ENCODE results near the gene GGT5. TPM values are rescaled to one million over a fixed set of nuclear protein-coding genes. Genes with fewer than 3 reads are reported as not detected.
A peak's percentile ranks its signal among the peaks of the same experiment; 100 is the strongest.
"Not testable (repeated sequence)": the region's sequence is repeated elsewhere in the genome, so short reads cannot be mapped to it uniquely, and the experiment has no call there.

The GGT5 gene
- total and polyA plus RNA-seq, 4 experiments from 2014 or later, result not detected

- H3K36me3 Mint-ChIP-seq; H3K27ac ChIP-seq (ENCODE audit: low read depth, low read length); H3K9me3 Mint-ChIP-seq; H3K4me1 ChIP-seq (ENCODE audit: insufficient read depth, low read length); intact Hi-C loops (cut with micrococcal nuclease); H3K4me3 Mint-ChIP-seq; POLR2A ChIA-PET (ENCODE audit: partially characterized antibody); H3K27me3 ChIP-seq (ENCODE audit: insufficient read depth, low read length); CTCF ChIA-PET (ENCODE audit: partially characterized antibody); H3K4me1 Mint-ChIP-seq; H3K4me3 ChIP-seq (ENCODE audit: low read length in 2 of 2); H3K27me3 Mint-ChIP-seq; DNase-seq; H3K9me3 ChIP-seq (ENCODE audit: control insufficient read depth in 1 of 2, low read length in 2 of 2); H3K36me3 ChIP-seq (ENCODE audit: insufficient read depth, low read length): not testable (repeated sequence)
- H3K27ac Mint-ChIP-seq, result peak overlapping the region in 1 of 7 donors; percentile 17
Observed at GRCh38 chr22:24262185-24262749, 17.4 kb upstream of the GGT5 start.

DNA sequence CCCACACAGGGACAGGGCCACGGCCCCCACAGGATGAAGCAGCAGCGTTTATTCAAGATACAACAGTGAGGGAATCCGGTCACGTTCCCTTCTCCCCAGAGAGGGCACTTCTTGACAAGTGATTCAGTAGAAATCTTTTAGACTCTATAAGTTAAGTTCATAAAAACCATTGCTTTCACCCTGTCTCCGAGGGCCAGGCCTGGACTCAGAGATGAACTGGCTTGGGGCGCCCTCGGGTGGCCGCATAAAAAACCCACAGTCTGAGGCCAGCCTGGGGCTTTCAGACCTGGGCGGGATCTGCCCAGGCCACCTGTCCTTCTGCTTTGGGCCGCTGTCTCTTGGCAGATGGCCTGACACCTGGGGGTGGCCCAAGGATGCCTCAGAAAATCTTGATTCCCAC, 14.6 kb upstream of the GGT5 start:
- CTCF ChIA-PET (ENCODE audit: partially characterized antibody), result not testable (repeated sequence)

DNA sequence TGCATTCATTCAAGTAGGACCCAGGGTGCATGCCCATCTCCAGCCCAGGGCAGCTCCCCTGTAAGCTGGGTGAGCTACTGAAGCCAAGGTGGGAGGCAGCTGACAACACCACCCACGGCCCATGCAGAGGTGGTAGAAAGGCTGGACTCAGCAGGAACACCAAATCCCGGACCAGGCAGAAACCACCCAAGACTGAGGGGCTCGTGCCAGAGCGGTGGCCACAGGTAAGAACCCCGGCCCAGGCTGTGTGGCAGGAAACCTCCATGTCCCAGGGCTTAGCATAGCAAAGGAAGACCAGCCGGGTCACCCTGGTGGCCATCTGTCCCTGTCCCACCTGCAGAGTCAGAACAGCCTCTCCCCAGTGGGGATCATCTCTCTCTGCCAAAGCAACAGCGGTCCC, 11.9 kb upstream of the GGT5 start:
- H3K27ac ChIP-seq (ENCODE audit: low read depth, low read length); H3K27ac Mint-ChIP-seq; H3K4me3 Mint-ChIP-seq; H3K4me1 Mint-ChIP-seq; H3K9me3 ChIP-seq (ENCODE audit: control insufficient read depth in 1 of 2, low read length in 2 of 2); H3K9me3 Mint-ChIP-seq; CTCF ChIA-PET (ENCODE audit: partially characterized antibody); H3K4me3 ChIP-seq (ENCODE audit: low read length in 2 of 2); H3K36me3 ChIP-seq (ENCODE audit: insufficient read depth, low read length); DNase-seq; H3K27me3 Mint-ChIP-seq; H3K36me3 Mint-ChIP-seq; H3K4me1 ChIP-seq (ENCODE audit: insufficient read depth, low read length); POLR2A ChIA-PET (ENCODE audit: partially characterized antibody); H3K27me3 ChIP-seq (ENCODE audit: insufficient read depth, low read length): not testable (repeated sequence)
- intact Hi-C loops (cut with micrococcal nuclease), result loop anchor here (10.0 kb wide), 1 partner anchor 302 kb away; no protein-coding TSS in a partner anchor

More for the DNA sequence above, 14.6 kb upstream of the GGT5 start:
- peak overlapping the region in 1 of 8 donors; percentile 40 for H3K4me3 Mint-ChIP-seq
- H3K27ac ChIP-seq (ENCODE audit: low read depth, low read length); H3K27ac Mint-ChIP-seq; H3K27me3 Mint-ChIP-seq; H3K36me3 ChIP-seq (ENCODE audit: insufficient read depth, low read length); H3K4me1 Mint-ChIP-seq; H3K9me3 Mint-ChIP-seq; H3K27me3 ChIP-seq (ENCODE audit: insufficient read depth, low read length); H3K9me3 ChIP-seq (ENCODE audit: control insufficient read depth in 1 of 2, low read length in 2 of 2); H3K4me1 ChIP-seq (ENCODE audit: insufficient read depth, low read length); POLR2A ChIA-PET (ENCODE audit: partially characterized antibody); H3K4me3 ChIP-seq (ENCODE audit: low read length in 2 of 2); H3K36me3 Mint-ChIP-seq: not testable (repeated sequence)
- peak; percentile 53 to 62 (median 59) for DNase-seq
- intact Hi-C loops (cut with micrococcal nuclease), result loop anchor here (10.0 kb wide), 1 partner anchor 305 kb away; no protein-coding TSS in a partner anchor

GRCh38 chr22:24256136-24256535, 11.3 kb upstream of the GGT5 start:
- H3K36me3 Mint-ChIP-seq, result not testable (repeated sequence)

DNA sequence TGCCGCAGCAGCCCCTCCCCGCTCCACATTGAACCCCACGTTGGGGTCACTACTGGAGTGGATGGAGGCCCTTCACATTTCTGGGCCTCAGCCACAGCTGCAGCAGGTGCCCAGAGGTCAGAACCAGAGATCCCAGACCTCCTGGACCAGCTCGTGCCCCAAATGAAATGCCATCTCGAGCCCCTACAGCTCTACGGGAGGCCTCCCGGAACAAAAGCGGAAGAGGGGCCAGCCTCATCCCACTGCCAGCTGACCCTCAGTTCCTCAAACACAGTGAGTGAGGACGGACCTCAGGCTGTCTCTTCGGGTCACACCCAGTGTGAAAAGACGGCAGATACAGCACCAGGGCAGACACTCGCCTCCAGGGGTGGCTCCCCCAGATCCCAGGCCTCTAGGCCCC, 8.2 kb upstream of the GGT5 start:
- intact Hi-C loops (cut with micrococcal nuclease), result loop anchor here (10.0 kb wide), 1 partner anchor 298 kb away; no protein-coding TSS in a partner anchor
- H3K36me3 ChIP-seq (ENCODE audit: insufficient read depth, low read length); H3K27me3 ChIP-seq (ENCODE audit: insufficient read depth, low read length); POLR2A ChIA-PET (ENCODE audit: partially characterized antibody); H3K36me3 Mint-ChIP-seq; H3K27ac ChIP-seq (ENCODE audit: low read depth, low read length); DNase-seq; H3K9me3 ChIP-seq (ENCODE audit: control insufficient read depth in 1 of 2, low read length in 2 of 2); H3K27me3 Mint-ChIP-seq; H3K4me3 ChIP-seq (ENCODE audit: low read length in 2 of 2); H3K9me3 Mint-ChIP-seq; H3K4me1 ChIP-seq (ENCODE audit: insufficient read depth, low read length); H3K4me1 Mint-ChIP-seq; CTCF ChIA-PET (ENCODE audit: partially characterized antibody); H3K27ac Mint-ChIP-seq: not testable (repeated sequence)
- H3K4me3 Mint-ChIP-seq, result peak overlapping the region in 1 of 8 donors; percentile 59

More at GRCh38 chr22:24256136-24256535, 11.3 kb upstream of the GGT5 start:
- DNase-seq; H3K27me3 ChIP-seq (ENCODE audit: insufficient read depth, low read length); H3K27ac ChIP-seq (ENCODE audit: low read depth, low read length); H3K9me3 Mint-ChIP-seq; H3K27me3 Mint-ChIP-seq; H3K27ac Mint-ChIP-seq; H3K36me3 ChIP-seq (ENCODE audit: insufficient read depth, low read length); H3K4me3 Mint-ChIP-seq; H3K4me1 ChIP-seq (ENCODE audit: insufficient read depth, low read length); POLR2A ChIA-PET (ENCODE audit: partially characterized antibody); H3K9me3 ChIP-seq (ENCODE audit: control insufficient read depth in 1 of 2, low read length in 2 of 2); CTCF ChIA-PET (ENCODE audit: partially characterized antibody); H3K4me1 Mint-ChIP-seq; H3K4me3 ChIP-seq (ENCODE audit: low read length in 2 of 2): not testable (repeated sequence)
- intact Hi-C loops (cut with micrococcal nuclease), result loop anchor here (10.0 kb wide), 1 partner anchor 301 kb away; no protein-coding TSS in a partner anchor

DNA sequence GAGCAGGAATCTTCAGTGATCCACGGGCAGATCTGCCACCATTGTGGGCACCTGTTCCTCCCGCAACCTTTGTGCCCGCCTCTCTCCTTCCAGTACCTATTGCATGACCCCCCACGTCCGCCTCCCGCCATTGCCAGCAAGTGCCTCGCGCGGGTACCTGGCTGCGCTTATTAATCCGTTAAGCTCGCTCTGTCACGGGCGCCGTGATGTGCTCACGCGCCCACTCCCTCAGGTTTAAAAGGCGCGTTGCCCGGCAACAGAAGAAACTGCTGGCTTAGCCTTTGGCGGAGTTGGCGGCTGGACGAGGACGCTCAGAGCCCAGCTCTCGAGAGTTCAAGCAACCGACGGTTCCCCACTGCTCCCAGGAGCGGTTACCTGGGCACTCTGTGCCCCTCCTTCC, 6.4 kb upstream of the GGT5 start:
- H3K4me1 Mint-ChIP-seq; H3K9me3 ChIP-seq (ENCODE audit: control insufficient read depth in 1 of 2, low read length in 2 of 2); H3K9me3 Mint-ChIP-seq; H3K4me1 ChIP-seq (ENCODE audit: insufficient read depth, low read length); H3K36me3 ChIP-seq (ENCODE audit: insufficient read depth, low read length); H3K27me3 Mint-ChIP-seq; H3K27ac Mint-ChIP-seq; POLR2A ChIA-PET (ENCODE audit: partially characterized antibody); DNase-seq; H3K27ac ChIP-seq (ENCODE audit: low read depth, low read length); H3K27me3 ChIP-seq (ENCODE audit: insufficient read depth, low read length); H3K4me3 ChIP-seq (ENCODE audit: low read length in 2 of 2); CTCF ChIA-PET (ENCODE audit: partially characterized antibody); H3K36me3 Mint-ChIP-seq; H3K4me3 Mint-ChIP-seq: not testable (repeated sequence)
- intact Hi-C loops (cut with micrococcal nuclease), result loop anchor here (10.0 kb wide), 1 partner anchor 296 kb away; no protein-coding TSS in a partner anchor

DNA sequence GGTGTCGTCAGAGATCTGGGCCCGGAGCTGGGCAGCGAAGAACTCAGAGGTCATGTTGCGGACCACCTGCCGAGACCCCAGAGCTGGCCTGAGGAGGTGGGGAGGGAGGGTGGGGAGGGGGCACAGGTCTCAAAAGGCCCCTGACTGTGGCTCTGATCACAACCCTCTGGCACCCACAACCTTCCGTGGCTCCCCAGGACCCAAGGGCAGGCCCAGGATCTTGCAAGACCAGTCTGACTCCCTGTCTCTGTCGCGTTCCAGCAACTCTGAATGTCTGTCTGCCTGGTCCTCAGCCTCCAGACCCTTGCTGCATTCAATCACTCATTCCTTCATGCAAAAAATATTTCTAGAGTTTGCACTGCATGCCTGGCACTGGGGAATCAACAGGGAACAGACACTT, 4.5 kb upstream of the GGT5 start:
- POLR2A ChIA-PET (ENCODE audit: partially characterized antibody); H3K36me3 Mint-ChIP-seq; H3K36me3 ChIP-seq (ENCODE audit: insufficient read depth, low read length); H3K4me1 ChIP-seq (ENCODE audit: insufficient read depth, low read length); H3K27me3 Mint-ChIP-seq; H3K4me3 Mint-ChIP-seq; H3K27ac ChIP-seq (ENCODE audit: low read depth, low read length); H3K9me3 ChIP-seq (ENCODE audit: control insufficient read depth in 1 of 2, low read length in 2 of 2); H3K27ac Mint-ChIP-seq; H3K4me1 Mint-ChIP-seq; H3K4me3 ChIP-seq (ENCODE audit: low read length in 2 of 2); DNase-seq; H3K9me3 Mint-ChIP-seq; CTCF ChIA-PET (ENCODE audit: partially characterized antibody); H3K27me3 ChIP-seq (ENCODE audit: insufficient read depth, low read length): not testable (repeated sequence)
- intact Hi-C loops (cut with micrococcal nuclease), result loop anchor here (5.0 kb wide), 1 partner anchor 142 kb away; no protein-coding TSS in a partner anchor

DNA sequence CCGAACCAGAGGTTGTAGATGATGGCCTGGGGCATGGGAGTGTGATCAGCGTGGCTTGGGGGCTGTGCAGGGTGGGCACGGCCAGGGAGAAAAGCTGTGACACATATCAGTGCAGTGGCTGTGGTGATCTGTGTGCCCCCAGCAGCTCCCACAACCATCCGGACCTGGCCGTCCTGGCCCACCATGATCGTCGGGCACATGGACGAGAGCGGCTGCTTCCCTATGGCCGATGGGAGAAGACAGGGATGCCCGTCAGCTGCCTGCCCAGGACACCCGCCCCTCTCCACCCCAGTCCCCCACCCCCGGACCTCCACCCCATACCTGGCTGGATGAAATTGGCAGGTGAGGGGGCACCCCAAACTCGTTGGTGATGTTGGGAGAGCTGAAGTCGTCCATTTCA, 3.7 kb upstream of the GGT5 start:
- intact Hi-C loops (cut with micrococcal nuclease), result loop anchor here (5.0 kb wide), 1 partner anchor 141 kb away; no protein-coding TSS in a partner anchor

More for the DNA sequence above, 3.7 kb upstream of the GGT5 start:
- H3K9me3 Mint-ChIP-seq; H3K27me3 ChIP-seq (ENCODE audit: insufficient read depth, low read length); H3K4me3 ChIP-seq (ENCODE audit: low read length in 2 of 2); DNase-seq; H3K27ac ChIP-seq (ENCODE audit: low read depth, low read length); H3K27ac Mint-ChIP-seq; H3K4me1 ChIP-seq (ENCODE audit: insufficient read depth, low read length); POLR2A ChIA-PET (ENCODE audit: partially characterized antibody); H3K36me3 Mint-ChIP-seq; CTCF ChIA-PET (ENCODE audit: partially characterized antibody); H3K27me3 Mint-ChIP-seq; H3K36me3 ChIP-seq (ENCODE audit: insufficient read depth, low read length); H3K9me3 ChIP-seq (ENCODE audit: control insufficient read depth in 1 of 2, low read length in 2 of 2); H3K4me3 Mint-ChIP-seq: not testable (repeated sequence)
- H3K4me1 Mint-ChIP-seq, result peaks cover 4 to 12% (median 6%) of the 10 kb centered on the region in 4 donors
